GM21723 (cell line): ENCODE data around the gene SS18L1.

Experiments
- ATAC-seq: cut with Tn5 transposase; IDR thresholded peaks from one replicate; pipeline ENCODE4 v1.9.1; 2021; ENCODE audit warnings: mild to moderate bottlenecking, moderate library complexity; ENCODE audit not compliant: unreplicated experiment

The SS18L1 gene

GRCh38 chr20:62151835-62152364, 8.3 kb downstream of the SS18L1 start:
- ATAC-seq: no peak

- ATAC-seq: no peak
These were observed 12.1 kb downstream of the SS18L1 start for GRCh38 chr20:62155428-62156253.

- no peak for ATAC-seq
These were observed 12.6 kb downstream of the SS18L1 start for GRCh38 chr20:62156254-62156556.

GRCh38 chr20:62156592-62157386, 13.2 kb downstream of the SS18L1 start:
- ATAC-seq: no peak

- no peak for ATAC-seq
These were observed 14.0 kb downstream of the SS18L1 start for GRCh38 chr20:62157387-62158087.

- ATAC-seq: no peak
These were observed 14.5 kb downstream of the SS18L1 start for GRCh38 chr20:62158088-62158400.

- no peak for ATAC-seq
These were observed 15.0 kb downstream of the SS18L1 start for GRCh38 chr20:62158541-62158940.

- ATAC-seq: no peak
These were observed 15.5 kb downstream of the SS18L1 start for GRCh38 chr20:62159052-62159451.

GRCh38 chr20:62159839-62160238, 16.3 kb downstream of the SS18L1 start:
- no peak for ATAC-seq

GRCh38 chr20:62160253-62160652, 16.7 kb downstream of the SS18L1 start:
- no peak for ATAC-seq

GRCh38 chr20:62160876-62161275, 17.3 kb downstream of the SS18L1 start:
- no peak for ATAC-seq

- ATAC-seq: no peak
These were observed 17.8 kb downstream of the SS18L1 start for GRCh38 chr20:62161347-62161746.

GRCh38 chr20:62162765-62163484, 19.4 kb downstream of the SS18L1 start:
- no peak for ATAC-seq

- no peak for ATAC-seq
These were observed 19.9 kb downstream of the SS18L1 start for GRCh38 chr20:62163485-62163865.

GRCh38 chr20:62163986-62164762, 20.6 kb downstream of the SS18L1 start:
- no peak for ATAC-seq

- ATAC-seq: no peak
These were observed 21.6 kb downstream of the SS18L1 start for GRCh38 chr20:62164879-62165761.

- ATAC-seq: no peak
These were observed 22.3 kb downstream of the SS18L1 start for GRCh38 chr20:62165762-62166399.

- ATAC-seq: no peak
These were observed 23.9 kb downstream of the SS18L1 start for GRCh38 chr20:62167474-62167873.

- no peak for ATAC-seq
These were observed 24.5 kb downstream of the SS18L1 start for GRCh38 chr20:62168061-62168460.
